Sigmoid colon (tissue), 3 donors: Measurements from ENCODE around the gene ARHGAP45.

ENCODE experiments used
- CTCF ChIP-seq, 4 experiments: fragments of 450-650 bp in 3 of 4; fragments of 200-600 bp in 1 of 4; IDR thresholded peaks; one replicate each; pipeline ENCODE4 v1.5.1; 2016 to 2019; ENCODE audit warnings: antibody characterized with exemption in 4 of 4, mild to moderate bottlenecking in 3 of 4, moderate library complexity in 2 of 4
- POLR2A ChIP-seq, 2 donors: fragments of 450-650 bp; IDR thresholded peaks; one replicate each; pipeline ENCODE4 v1.6.1; 2016; ENCODE audit warnings: antibody characterized with exemption in 2 of 2, mild to moderate bottlenecking in 2 of 2, moderate library complexity in 2 of 2

GRCh38 chr19:1047696-1048147 is 19.2 kb upstream of the ARHGAP45 start:
- TF ChIP-seq CTCF (IDR thresholded peaks at IDR 0.05) (no peak), POLR2A (IDR thresholded peaks at IDR 0.05) (no peak)
